ENCODE measurements around the gene PHC2.

The PHC2 gene

DNA sequence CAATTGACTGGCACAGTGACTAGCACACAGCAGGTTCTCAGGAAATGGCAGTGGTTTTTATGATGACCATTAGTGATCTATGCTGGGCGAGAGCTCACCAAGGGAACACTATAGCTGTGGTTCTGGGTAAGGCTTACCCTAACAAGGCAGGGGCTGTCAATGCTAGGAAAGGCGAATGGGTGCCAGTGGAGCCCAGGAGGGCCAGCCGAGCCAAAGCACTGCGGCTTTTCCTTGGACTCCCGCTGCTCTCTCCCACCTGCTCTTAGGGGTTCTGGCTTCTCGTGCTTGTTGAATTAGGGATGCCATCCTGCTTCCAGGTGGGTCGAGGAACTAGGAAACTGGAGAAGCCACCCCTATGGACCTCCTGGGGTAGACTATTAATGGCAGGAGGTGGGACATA, 100.0 kb downstream of the PHC2 start:
- in situ Hi-C loops (cut with HindIII; ENCODE audit: low pct_unique_long_range_greater_than_20kb, low sequenced_read_pairs): no loop called here
- no peak for DNase-seq (ENCODE audit: low read depth in 1 of 2, low spot score in 1 of 2)
- TF ChIP-seq JUND (IDR thresholded peaks at IDR 0.05; ENCODE audit: low read depth): no peak

DNA sequence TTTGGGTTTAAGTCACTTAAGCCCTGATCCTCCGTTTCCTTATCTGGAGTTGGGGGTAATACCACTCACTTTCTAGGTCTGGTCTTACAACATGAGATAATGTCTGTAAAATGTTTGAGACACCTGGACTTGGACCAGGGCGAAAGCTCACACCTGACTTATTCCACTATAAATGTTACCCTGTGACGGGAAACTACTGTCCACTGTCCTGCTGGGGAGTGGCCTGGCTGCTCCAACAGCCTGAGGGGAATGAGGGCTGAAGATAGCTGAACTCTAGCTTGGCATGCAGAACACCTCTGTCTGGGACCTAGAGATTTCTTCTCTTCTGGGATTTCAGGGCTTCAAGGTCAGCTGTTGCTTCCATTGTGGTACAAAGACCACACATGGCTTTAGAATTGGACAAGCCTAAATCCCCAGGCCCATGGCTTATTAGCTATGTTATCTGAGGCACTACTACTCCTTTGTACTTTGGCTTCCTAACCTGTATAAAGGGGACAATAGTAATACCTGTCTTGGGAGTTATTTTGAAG, 100.5 kb downstream of the PHC2 start:
- in situ Hi-C loops (cut with HindIII; ENCODE audit: low pct_unique_long_range_greater_than_20kb, low sequenced_read_pairs): no loop called here
- TF ChIP-seq JUND (IDR thresholded peaks at IDR 0.05; ENCODE audit: low read depth): no peak
- DNase-seq (ENCODE audit: low read depth in 1 of 2, low spot score in 1 of 2): no peak

GRCh38 chr1:33329600-33330305, 101.1 kb downstream of the PHC2 start:
- in situ Hi-C loops (cut with HindIII; ENCODE audit: low pct_unique_long_range_greater_than_20kb, low sequenced_read_pairs): no loop called here
- DNase-seq (ENCODE audit: low read depth in 1 of 2, low spot score in 1 of 2): no peak
- TF ChIP-seq JUND (IDR thresholded peaks at IDR 0.05; ENCODE audit: low read depth): no peak

DNA sequence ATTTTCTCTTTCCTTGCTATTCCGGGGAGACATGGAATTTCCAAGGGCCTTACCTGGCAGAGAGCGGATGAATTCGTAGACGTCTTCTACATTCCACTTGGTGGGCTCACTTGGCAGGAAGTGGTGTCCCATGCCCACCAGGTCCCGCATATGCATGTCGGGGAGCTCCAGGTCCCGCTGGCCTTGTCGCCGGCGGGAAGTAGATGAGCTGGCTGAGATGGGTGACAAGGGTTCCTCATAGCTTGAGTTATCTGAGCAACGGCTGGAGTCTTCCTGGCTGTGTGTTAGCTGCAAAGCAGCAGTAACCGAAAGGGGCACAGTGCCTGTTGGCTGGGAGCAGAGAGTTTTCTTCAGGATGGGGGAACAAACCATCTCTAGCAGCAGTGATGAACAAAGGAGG, 102.1 kb downstream of the PHC2 start:
- TF ChIP-seq JUND (IDR thresholded peaks at IDR 0.05; ENCODE audit: low read depth): no peak
- in situ Hi-C loops (cut with HindIII; ENCODE audit: low pct_unique_long_range_greater_than_20kb, low sequenced_read_pairs): no loop called here
- no peak for DNase-seq (ENCODE audit: low read depth in 1 of 2, low spot score in 1 of 2)

DNA sequence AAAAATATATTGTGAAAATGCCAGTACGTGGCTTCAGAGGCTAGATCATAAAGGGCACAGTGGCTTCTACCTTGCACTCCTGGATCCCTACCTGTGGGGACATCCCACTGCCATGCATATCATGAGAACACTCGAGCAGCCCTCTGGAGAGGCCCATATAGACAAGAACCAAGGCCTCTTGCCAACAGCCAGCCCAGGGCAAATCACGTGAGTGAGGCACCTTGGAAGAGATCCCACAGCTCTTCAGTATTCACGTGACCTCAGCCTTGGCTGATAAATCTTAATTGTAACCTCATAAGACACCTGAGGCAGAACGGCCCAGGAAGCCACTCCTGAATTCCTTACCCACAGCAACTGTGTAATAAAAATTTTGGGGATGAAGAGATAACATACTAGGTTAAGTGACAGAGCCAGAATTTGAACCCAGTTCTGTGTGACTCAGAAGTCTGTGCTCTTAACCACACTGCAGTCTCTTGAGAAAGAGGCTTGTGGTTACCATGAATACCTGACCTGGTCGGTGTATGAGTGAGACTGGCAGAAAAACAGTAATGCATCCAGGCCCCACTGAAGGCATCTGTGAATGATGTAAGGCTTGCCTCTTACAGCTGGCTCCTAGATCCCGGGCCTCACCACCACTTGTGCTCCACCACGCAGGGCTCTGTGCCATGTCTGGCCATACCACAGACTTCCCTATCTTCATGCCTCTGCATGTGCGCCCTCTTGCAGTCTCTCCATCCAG, 103.1 kb downstream of the PHC2 start:
- TF ChIP-seq JUND (IDR thresholded peaks at IDR 0.05; ENCODE audit: low read depth): no peak
- peak in 1 of 2 experiments; percentile 5 for DNase-seq (ENCODE audit: low read depth in 1 of 2, low spot score in 1 of 2)
- in situ Hi-C loops (cut with HindIII; ENCODE audit: low pct_unique_long_range_greater_than_20kb, low sequenced_read_pairs): no loop called here

DNA sequence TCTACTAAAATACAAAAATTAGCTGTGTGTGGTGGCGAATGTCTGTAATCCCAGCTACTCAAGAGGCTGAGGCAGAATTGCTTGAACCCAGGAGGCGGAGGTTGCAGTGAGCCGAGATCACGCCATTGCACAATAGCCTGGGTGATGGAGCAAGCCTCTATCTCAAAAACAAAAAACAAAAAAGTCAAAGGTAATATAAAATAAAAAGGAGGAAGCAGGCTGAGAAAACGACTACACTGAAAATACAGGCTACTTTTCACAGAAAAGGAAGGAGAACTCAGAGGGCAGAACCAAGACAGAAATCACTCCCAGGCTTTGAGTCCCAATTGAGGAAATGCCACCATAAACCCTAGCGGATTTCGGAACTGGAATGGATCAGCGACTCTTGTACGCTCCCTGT, 104.1 kb downstream of the PHC2 start:
- no peak for TF ChIP-seq JUND (IDR thresholded peaks at IDR 0.05; ENCODE audit: low read depth)
- in situ Hi-C loops (cut with HindIII; ENCODE audit: low pct_unique_long_range_greater_than_20kb, low sequenced_read_pairs): no loop called here
- no peak for DNase-seq (ENCODE audit: low read depth in 1 of 2, low spot score in 1 of 2)

DNA sequence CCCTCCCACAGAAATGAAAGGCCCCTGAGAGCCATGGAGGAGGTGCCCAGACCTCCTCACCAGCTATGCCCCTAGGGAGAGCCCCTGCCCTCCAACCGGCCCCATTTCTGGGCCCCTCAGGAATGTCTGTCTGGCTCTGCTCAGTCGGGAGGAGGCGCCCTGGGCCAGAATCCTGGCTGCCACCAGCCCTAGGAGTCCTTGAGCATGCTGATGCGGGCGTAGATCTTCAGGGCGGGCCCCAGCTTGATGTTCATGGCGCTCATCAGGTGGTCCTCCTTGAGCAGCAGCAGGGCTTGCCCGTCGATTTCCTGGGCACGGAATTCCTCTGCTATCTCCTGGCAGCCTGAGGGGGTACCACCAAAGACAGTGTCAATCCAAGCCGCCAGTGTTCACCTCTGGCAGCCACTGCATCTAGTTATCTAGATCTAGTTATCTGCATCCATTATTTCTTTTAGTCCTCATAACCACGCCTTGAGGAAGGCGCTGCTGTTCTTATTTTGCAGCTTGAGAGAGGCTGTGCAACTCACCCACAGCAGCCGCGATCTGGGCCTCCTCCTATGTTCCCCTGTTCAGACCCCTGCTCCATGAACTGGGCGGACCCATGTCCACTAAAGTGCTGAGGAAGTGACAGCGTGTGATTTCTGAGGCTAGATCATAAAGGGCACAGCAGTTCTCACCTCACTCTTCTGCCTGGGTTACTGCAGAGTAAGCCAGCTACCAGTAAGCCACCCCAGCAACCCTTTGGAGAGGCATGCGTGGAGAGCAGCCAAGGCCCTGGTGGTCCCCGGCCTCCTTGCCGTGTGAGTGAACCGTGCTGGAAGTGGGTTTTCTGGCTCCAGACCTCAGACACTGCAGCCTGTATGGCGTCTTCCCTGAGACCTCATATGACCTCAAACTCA, 106.0 kb downstream of the PHC2 start:
- no peak for DNase-seq (ENCODE audit: low read depth in 1 of 2, low spot score in 1 of 2)
- in situ Hi-C loops (cut with HindIII; ENCODE audit: low pct_unique_long_range_greater_than_20kb, low sequenced_read_pairs): no loop called here
- TF ChIP-seq JUND (IDR thresholded peaks at IDR 0.05; ENCODE audit: low read depth): no peak

- no peak for DNase-seq (ENCODE audit: low read depth in 1 of 2, low spot score in 1 of 2)
- no peak for TF ChIP-seq JUND (IDR thresholded peaks at IDR 0.05; ENCODE audit: low read depth)
- in situ Hi-C loops (cut with HindIII; ENCODE audit: low pct_unique_long_range_greater_than_20kb, low sequenced_read_pairs): no loop called here
Measured at GRCh38 chr1:33323663-33324477, 107.0 kb downstream of the PHC2 start.

DNA sequence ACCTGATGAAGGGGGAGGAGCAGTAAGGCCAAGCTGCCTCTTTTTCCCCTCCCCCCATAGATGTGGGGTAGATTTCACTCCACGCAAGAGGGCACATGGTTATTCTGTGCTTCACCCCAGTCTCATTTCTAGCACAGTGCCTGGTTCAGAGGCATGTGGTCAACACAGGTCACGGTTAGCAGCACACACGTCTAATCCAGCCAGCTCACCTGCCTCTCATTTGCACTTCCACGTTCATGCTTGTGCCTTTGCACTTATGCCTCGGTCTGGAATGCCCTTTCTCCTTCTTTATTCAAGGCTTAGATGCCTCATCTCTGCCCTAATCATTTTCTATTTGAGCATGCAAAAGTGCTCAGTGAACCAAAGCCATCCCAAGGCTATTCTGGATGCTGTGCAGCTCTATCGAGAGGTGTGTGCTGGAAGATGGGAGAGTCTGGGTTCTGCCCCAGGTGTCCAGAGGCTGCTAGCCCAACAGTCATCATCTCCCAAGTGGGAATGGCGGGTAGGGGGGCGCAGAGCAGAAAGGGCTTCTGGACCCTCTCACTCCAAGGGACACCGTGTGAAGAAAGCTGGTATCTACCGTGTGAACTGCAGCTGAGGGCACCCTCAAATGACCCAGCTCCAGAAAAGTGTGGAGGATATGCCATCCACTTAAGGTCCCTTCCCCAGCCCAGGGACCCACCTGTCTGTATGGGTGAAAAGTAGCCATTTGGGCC, 107.9 kb downstream of the PHC2 start:
- in situ Hi-C loops (cut with HindIII; ENCODE audit: low pct_unique_long_range_greater_than_20kb, low sequenced_read_pairs): no loop called here
- no peak for TF ChIP-seq JUND (IDR thresholded peaks at IDR 0.05; ENCODE audit: low read depth)
- no peak for DNase-seq (ENCODE audit: low read depth in 1 of 2, low spot score in 1 of 2)

DNA sequence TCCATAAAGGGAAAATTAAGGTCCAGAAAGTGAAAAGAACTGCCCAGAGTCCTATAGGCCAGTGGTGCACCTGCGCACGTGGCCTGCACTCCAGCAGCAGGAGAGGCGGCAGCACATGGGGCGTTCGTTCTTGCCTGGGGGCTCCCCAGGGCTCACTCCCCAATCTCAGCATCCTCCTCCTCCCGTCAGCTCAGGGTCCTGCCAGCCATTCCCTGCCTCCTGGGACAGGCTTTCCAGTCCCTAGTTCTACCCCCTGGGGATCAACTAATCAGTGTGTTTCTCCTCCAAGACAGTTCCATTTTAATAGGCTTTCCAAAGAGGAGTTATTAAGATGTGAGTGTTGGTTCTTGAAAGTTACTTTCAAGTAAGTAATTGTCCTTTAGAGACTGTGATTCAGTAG, 108.8 kb downstream of the PHC2 start:
- in situ Hi-C loops (cut with HindIII; ENCODE audit: low pct_unique_long_range_greater_than_20kb, low sequenced_read_pairs): no loop called here
- TF ChIP-seq JUND (IDR thresholded peaks at IDR 0.05; ENCODE audit: low read depth): no peak
- DNase-seq (ENCODE audit: low read depth in 1 of 2, low spot score in 1 of 2): no peak

GRCh38 chr1:33321178-33321577, 109.7 kb downstream of the PHC2 start:
- TF ChIP-seq JUND (IDR thresholded peaks at IDR 0.05; ENCODE audit: low read depth): no peak
- in situ Hi-C loops (cut with HindIII; ENCODE audit: low pct_unique_long_range_greater_than_20kb, low sequenced_read_pairs): no loop called here
- DNase-seq (ENCODE audit: low read depth in 1 of 2, low spot score in 1 of 2): no peak

Data from T47D (cell line).